NCI-H82 treated with DMSO at 0.1 percent for 48 hours (cell line): ENCODE data around the gene ERP44.
"Not testable (repeated sequence)": the region's sequence is repeated elsewhere in the genome, so short reads cannot be mapped to it uniquely, and the experiment has no call there.

Source experiments
- DNase-seq: peaks from one replicate; lab custom pipeline; 2025; ENCODE audit not compliant: unreplicated experiment; lab: John Stamatoyannopoulos, UW

ERP44 gene

DNA sequence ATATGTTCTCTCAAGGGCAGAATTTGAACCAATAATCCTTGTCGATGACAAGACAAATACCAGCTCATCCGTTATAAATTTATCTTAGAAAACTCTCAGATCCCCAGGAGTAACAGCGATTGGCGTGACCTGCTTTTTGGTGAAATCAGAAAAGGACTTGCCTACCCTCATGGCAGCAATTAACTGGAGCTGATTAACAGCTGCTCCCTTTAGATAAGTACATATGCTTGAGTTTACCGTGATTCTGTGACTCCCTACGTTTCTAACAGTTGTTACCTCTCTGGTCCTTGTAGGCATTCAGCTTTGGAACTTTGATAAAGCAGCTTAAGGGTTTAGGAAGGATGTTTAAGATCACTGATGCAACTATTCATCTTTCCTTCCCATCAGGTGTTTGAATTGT, 2.8 kb upstream of the ERP44 start:
- peak; percentile 42 for DNase-seq

DNA sequence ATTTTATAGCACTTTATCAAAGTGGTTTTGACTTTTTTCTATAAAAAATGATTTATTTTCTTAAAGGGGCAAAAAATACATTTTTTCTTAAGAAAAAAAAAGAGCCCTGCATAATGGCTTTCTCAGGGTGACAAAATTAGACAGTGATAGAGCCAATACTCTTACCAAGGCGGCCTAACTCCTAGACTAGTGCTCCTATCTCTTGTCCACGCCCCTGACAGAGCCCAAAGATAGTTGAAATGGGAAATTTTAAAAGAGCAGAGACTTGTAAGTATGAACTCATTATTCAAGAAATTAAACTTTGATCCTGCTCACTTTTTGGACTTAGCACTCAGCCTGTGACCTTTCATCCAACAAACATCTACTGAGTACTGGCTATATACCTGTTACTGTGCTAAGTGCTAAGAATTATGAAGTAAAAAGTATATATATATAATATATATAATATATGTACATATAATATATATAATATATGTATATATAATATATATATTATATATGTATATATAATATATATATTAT, 1.4 kb upstream of the ERP44 start:
- DNase-seq, result no peak

DNA sequence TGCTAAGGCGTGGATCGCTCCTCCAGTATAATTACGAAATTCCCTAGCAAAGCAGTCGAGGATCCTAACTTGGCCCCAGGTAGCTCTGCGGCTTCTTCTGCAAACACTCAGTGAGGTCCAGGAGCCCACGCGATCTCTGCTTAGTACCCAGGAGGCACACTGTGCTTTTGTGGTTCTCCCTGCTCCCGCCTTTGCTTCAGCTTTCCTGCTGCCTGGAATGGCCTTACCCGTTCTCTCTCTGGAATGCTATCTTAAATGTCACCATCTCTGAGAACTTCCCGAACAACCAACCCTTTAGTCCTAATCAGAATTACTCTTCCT, 882 bp upstream of the ERP44 start:
- no peak for DNase-seq

DNA sequence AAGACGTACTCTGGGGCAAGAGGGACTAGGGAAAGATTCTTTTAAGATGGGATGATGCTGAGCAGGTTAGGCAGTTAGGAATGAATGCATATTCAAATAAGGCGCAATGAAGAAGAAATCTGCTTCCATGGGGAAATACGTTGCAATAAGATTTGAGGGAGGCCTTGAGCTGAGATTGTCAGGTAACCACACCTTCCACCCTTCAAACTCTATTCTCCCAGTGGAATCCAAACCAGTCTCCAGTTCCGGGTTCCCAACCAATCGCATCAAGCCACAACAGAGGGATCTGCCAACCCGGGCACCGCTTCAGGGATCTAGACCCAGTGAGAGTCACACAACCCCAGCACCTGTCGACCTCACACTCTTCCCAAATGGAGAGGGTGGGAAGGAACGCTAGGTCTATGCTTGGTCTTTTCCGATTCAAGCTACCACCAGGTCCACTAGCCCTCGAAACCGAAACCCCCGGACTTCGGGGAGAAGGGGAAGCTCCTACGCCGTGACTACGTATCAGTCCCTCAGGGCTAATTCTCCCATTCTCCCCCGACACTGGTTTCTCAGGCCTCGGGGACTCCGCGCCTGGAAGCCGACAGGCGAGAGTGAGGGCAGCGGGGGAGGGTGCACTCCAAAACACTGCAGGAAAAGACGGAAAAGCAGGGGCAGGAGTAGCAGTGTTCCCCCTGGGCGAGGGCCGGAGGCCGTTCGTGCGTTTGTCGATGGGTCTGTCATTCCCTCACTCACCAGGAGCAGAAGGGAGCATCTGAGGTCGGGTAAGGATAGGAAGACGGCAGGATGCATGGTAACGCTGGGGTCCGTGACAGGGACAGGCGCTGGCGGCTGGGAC, 534 bp downstream of the ERP44 start:
- peak; percentile 19 for DNase-seq

DNA sequence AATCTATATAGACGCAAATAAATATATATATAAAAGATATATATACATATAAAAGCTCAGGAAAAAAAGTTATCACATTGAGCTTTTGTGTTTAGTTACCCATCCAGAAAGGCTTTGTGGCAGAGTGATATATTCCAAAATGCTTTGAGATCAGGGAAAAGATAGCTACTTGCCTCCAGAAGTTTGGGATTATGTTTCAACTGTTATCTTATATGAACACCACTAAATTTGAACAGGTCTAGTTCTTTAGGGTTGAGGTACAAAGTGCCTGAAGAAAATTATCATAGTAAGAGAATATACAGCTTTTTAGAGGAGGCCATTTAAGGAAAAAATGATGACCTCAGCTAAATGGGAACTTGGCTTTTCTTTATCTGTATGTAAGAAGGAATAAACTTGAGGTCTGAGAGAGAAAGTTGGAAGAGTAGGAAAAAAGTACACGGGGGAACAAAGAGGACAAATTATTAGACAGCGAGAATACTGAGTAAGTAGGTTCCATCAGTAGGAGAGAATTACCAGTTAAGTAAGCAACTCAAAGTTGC, 2.4 kb downstream of the ERP44 start:
- no peak for DNase-seq

DNA sequence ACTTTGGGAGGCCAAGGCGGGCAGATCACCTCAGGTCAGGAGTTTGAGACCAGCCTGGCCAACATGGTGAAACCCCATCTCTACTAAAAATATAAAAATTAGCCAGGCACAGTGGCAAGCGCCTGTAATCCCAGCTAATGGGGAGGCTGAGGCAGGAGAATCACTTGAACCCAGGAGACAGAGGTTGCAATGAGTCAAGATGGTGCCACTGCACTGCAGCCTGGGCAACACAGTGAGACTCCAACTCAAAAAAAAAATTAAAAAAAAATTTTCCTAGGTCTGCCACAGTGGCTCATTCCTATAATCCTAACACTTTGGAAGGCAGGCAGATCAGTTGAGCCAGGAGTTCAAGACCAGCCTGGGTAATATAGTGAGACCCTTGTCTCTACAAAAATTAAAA, 4.4 kb downstream of the ERP44 start:
- not testable (repeated sequence) for DNase-seq

DNA sequence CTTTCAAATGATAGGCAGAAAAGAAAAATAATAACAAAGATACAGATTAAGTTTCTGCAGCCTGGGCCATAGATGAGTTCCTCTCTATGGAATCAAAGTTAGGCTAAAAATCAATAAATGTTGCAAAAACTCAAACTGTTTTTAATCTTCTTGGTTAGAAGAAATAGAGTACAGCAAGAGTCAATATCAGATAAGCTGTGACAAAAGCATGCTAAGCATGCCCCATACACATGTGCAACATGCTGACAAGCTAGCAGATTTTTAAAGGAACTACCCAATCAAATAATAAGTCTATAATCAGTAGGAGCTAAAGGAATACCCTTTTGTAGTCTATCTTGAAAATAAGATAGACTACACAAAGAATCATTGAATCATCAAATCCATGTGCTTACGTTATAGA, 6.7 kb downstream of the ERP44 start:
- no peak for DNase-seq

DNA sequence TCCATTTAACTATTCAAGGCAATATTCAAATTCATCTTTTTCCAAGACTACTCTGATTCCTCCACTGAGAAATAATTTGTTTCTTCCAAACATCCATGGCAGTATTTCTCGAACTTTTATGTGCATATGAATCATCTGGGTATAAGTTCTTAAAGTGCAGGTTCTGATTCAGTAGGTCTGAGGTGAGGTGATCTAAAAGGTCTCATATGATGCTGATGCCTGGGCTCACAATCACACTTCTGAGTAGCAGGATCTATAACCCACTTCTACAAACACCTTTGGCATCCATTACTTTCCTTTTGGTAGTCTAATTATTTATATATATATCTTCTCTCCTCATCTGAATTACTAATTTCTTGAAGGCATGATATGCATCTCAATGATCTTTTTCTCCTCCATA, 7.2 kb downstream of the ERP44 start:
- no peak for DNase-seq

DNA sequence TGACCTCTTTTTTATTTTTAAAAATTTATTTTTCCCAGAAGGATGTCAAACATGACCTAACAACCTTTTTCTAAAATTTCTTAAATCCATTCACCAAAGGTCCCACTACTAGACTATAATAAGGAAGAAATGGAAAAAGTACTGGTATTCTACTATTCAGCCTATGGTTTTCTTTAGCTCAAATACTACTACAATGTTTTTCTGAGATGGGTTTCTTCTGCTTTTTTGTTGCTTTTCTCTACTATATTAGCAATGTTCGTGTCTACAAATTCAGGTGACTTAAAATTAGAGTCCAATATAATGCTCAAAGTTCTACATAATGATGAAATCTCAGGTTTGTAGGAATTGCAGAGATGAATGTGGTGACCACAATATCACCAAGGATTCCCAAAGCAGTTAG, 7.9 kb downstream of the ERP44 start:
- no peak for DNase-seq

DNA sequence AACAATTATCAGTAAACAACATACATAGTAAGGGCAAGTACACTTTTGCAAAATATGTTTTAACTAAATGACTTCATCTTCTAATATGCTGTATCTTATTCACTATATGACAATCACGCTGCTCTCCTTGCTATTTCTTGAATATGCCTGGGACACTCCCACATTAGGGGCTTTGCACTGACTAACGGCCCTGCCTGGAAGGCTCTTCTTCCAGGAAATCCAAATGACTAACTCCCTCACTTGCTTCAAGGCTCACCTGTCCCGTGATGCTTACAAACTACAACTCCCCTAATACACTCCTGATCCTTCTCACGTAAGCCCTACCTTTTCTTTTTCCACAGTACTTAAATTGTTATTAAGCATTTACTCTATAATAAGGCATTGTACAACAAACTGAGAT, 10.6 kb downstream of the ERP44 start:
- no peak for DNase-seq

DNA sequence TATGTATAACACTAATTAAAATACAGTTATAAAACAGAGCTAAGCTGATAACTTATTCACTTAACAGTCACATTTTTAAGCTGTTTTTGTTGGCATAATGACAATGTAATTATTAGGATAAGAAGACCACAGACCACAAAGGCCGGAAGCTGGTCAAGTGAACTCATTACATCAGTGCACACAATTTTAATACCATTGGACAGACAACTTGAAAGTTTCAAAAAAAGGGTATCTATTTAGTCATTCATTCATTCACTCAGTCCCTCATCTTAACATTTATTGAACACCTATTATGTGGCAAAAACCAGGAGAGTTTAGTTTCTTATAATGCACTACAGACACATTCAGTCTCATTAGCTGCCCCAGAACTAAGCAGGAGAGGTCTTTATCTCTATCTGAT, 11.6 kb downstream of the ERP44 start:
- no peak for DNase-seq

DNA sequence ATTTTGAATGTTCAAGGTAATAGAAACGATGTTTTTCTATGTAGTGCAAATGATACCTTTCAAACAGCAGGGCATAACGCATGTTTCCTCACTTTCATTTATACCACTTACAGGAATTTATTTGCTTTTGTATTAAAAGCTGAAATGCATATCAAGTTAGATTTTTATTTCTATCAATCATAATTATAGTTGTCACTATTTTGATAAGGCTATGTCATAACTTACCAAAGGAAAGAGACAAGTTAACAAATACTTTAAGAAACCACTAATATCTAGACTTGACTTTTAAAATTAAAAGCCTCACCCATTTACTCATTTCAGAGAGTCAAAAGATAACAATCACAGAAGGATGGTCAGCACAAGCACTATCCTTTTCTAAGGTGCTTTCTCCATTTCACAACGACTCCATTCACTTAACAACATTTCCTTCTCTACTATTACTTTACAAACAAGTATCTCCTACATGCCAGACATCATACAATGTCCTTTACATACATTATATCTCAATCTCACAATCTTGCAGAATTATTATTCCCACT, 12.6 kb downstream of the ERP44 start:
- DNase-seq, result no peak

DNA sequence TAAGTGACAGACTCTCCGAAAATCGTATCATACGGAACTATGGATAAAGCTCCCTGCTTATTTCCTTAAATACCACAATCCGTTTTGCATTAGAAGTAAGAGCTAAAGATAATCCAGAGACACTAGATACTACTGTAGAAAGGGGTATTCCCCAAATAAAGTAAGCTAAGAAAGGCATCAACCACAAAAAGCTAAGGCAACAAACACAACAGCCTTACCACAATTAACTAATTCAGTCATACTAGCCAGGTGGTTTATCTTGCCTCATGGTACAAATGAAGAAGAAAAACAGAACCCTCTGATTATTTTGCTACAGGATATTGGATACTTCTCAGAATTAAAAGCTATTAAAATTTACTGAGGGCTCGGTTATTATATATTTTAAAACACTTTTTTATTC, 14.1 kb downstream of the ERP44 start:
- DNase-seq, result peak; percentile 70

DNA sequence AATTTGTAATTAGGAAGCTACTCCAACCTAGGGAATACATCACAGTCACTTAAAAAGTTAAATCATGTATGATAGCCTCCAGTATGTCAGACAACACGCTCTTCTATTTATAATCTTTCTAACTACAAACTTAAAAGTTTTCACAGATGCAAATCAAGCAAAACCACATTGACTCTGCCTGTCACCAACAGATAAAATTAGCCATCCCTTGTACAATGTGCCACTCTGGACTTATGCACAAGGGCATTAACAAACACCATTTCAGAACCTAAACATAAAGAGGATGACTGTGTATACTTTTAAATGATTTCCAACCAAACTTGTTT, 14.7 kb downstream of the ERP44 start:
- peak; percentile 60 for DNase-seq

DNA sequence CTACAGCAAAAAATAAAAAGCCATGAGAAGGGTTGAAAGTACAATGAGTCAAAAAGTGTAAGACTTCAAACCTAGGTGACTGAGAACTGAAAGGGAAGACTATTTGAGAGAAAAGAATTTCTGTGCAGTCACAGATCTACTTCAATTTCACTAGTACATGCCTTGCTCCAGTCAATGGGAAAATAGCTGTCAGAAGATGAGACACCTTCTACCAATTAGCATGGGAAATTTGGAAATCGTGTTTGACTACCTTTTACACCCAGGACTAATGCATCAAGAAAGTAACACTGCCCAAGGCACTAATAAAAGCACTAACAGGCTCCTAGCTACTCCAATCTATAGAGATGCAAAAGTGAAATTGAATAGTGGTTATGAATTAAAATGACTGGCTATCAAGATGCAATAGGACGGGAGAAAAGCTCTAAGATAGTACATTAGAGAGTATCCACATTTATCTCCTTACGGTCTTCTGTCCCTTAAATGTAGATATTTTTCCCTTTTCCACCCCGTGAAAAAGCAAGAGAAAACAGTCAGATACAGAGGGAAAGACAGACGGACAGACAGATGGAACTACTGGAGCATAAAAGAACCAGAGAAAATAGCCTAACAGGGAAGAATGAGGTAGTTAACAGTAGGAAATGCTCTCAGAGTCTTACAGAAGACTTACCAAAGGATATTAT, 15.2 kb downstream of the ERP44 start:
- DNase-seq, result peak; percentile 53

DNA sequence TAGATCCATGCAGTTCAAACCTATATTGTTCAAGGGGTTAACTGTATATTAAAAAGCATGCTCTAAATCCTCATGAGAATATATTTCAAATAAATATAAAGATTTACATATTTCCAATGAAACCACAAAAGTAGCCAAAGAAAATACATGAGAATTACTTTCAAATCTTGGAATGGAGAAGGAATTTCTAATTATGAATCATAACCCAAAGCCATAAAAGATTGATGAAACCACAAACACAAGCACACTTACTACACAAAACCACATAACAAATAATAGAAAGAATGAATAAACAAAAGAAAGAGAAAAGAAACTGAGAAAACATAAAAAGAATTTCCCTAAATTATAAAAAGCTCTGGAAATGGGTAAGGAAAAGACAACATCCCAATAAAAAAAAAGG, 16.0 kb downstream of the ERP44 start:
- DNase-seq, result no peak

DNA sequence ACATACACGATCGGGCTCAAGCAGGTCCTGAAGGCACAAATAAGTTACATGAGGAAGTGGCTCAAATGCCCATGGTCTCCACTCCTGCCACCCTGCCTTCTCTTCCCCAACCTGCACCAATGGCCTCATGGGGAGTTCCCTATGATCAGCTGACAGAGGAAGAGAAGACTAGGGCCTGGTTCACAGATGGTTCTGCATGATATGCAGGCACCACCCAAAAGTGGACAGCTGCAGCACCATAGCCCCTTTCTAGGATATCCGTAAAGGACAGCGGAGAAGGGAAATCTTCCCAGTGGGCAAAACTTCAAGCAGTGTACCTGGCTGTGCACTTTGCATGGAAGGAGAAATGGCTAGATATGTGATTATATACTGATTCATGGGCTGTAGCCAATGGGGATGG, 22.5 kb downstream of the ERP44 start:
- DNase-seq, result not testable (repeated sequence)

DNA sequence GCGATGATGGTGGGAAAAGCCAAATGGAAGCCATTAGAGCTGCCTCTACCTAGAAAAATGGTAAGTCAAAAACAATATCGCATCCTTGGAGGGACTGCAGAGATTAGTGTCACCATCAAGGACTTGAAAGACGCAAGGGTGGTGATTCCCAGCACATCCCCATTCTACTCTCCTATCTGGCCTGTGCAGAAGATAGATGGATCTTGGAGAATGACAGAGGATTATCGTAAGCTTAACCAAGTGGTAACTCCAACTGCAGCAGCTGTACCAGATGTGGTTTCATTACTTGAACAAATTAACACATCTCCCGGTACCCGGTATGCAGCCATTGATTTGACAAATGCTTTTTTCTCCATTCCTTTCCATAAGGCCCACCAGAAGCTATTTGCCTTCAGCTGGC, 23.8 kb downstream of the ERP44 start:
- no peak for DNase-seq

DNA sequence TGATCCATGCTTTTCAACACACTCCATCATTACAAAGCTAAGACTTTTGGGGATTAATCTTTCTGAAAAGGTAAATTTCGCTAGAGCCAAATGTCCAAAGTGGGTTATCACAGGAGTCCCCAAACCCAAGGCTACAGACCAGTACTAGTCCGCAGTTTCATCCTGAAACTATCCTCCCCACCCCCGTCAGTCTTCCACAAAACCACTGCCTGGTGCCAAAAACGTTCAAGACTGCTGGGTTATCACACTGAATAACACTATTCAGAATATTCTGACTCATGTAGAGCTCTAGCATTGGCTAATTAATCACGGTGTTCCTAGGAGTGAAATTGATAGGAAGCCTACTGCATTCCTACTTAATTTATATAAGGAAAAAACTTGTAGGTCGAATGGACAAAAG, 24.7 kb downstream of the ERP44 start:
- no peak for DNase-seq

DNA sequence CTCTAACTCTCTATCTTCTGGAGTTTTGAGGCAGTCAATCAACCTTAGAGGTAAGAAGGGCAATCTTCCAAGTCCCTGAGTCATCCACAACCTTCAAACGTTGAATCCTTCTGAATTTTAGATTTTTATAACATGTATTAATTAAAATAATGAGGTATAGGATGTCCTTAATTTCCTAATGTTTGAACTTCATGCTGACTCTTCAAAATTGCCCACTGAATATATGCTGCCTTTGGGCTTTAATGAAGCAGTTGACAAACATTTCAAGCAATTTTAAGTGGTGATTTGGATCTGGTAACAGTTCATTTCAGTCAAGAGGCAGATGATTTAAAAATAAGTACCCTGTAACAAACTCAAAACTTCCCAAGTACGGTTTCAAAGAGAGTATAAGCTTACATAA, 26.0 kb downstream of the ERP44 start:
- no peak for DNase-seq

DNA sequence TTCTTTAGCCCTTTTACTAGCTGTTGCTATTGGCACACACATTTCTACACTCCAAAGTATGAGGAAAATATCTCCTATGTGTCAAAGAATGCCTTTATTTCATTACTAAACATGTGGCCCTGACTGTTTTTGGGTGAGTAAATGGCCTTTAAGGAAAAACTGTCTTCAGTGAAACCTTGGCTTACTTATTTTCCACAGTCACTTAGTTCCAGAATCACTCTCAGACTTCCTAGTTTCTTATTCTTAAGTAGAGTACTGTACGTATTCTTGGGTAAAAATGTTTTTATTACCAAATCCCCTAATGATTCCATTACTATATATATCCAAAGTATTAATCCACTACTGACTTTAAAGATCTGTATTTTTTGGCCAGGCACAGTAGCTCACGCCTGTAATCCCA, 27.5 kb downstream of the ERP44 start:
- peak; percentile 18 for DNase-seq
